WTC11 (cell line): Measurements from ENCODE around the gene MITD1.

Experiments
- ATF2 ChIP-seq: sonication (generic); formaldehyde crosslinking; IDR thresholded peaks from 2 replicates; pipeline ENCODE4 v1.8.1; 2022; ENCODE audit warnings: low read depth, missing genetic modification reagents, borderline replicate concordance
- E2F1 ChIP-seq: sonication (generic); formaldehyde crosslinking; IDR thresholded peaks from 2 replicates; pipeline ENCODE4 v1.8.0; 2022; ENCODE audit warnings: mild to moderate bottlenecking, missing genetic modification reagents
- ETV6 ChIP-seq: sonication (generic); formaldehyde crosslinking; IDR thresholded peaks from 2 replicates; pipeline ENCODE4 v1.8.1; 2022; ENCODE audit warnings: mild to moderate bottlenecking, missing genetic modification reagents
- FOXJ3 ChIP-seq: sonication (generic); formaldehyde crosslinking; IDR thresholded peaks from 2 replicates; pipeline ENCODE4 v1.9.0; 2021; ENCODE audit warnings: missing genetic modification reagents, mild to moderate bottlenecking, borderline replicate concordance
- KAT7 ChIP-seq: sonication (generic); formaldehyde crosslinking; IDR thresholded peaks from 2 replicates; pipeline ENCODE4 v1.8.1; 2023; ENCODE audit warnings: missing genetic modification reagents, mild to moderate bottlenecking, borderline replicate concordance
- MAX ChIP-seq: sonication (generic); formaldehyde crosslinking; IDR thresholded peaks from 2 replicates; pipeline ENCODE4 v1.8.0; 2022; ENCODE audit warnings: mild to moderate bottlenecking, missing genetic modification reagents
- PREB ChIP-seq: sonication (generic); formaldehyde crosslinking; IDR thresholded peaks from 2 replicates; pipeline ENCODE4 v1.8.1; 2022; ENCODE audit warnings: mild to moderate bottlenecking, missing genetic modification reagents, moderate library complexity, borderline replicate concordance
- USF2 ChIP-seq: sonication (generic); formaldehyde crosslinking; IDR thresholded peaks from 2 replicates; pipeline ENCODE4 v1.8.1; 2023; ENCODE audit warnings: mild to moderate bottlenecking, missing genetic modification reagents, moderate library complexity
- ZNF138 ChIP-seq: sonication (generic); formaldehyde crosslinking; conservative IDR thresholded peaks from 2 replicates; pipeline ENCODE4 v1.8.1; 2022; ENCODE audit warnings: mild to moderate bottlenecking, moderate library complexity, missing genetic modification reagents
- TF ChIP-seq, protein P1 (sequence below): fragments of 200-600 bp; IDR thresholded peaks from 2 replicates; pipeline ENCODE4 v1.8.0; 2022; ENCODE audit warnings: antibody characterized with exemption

- TF ChIP-seq USF2 (CRISPR knock-in tag) (no peak), ZNF138 (CRISPR knock-in tag) (no peak), ETV6 (no peak), FOXJ3 (CRISPR knock-in tag) (no peak), MAX (CRISPR knock-in tag) (no peak), E2F1 (CRISPR knock-in tag) (no peak), PREB (CRISPR knock-in tag) (no peak), KAT7 (CRISPR knock-in tag) (no peak), ATF2 (no peak)
- TF ChIP-seq, protein P1, sequence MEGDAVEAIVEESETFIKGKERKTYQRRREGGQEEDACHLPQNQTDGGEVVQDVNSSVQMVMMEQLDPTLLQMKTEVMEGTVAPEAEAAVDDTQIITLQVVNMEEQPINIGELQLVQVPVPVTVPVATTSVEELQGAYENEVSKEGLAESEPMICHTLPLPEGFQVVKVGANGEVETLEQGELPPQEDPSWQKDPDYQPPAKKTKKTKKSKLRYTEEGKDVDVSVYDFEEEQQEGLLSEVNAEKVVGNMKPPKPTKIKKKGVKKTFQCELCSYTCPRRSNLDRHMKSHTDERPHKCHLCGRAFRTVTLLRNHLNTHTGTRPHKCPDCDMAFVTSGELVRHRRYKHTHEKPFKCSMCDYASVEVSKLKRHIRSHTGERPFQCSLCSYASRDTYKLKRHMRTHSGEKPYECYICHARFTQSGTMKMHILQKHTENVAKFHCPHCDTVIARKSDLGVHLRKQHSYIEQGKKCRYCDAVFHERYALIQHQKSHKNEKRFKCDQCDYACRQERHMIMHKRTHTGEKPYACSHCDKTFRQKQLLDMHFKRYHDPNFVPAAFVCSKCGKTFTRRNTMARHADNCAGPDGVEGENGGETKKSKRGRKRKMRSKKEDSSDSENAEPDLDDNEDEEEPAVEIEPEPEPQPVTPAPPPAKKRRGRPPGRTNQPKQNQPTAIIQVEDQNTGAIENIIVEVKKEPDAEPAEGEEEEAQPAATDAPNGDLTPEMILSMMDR: no peak
These were observed 52.9 kb downstream of the MITD1 start for GRCh38 chr2:99127981-99128380.
